Occipital lobe (tissue), 2 donors: ENCODE measurements around the gene ATP5F1D. TPM values are rescaled to one million over a fixed set of nuclear protein-coding genes. Genes with fewer than 3 reads are reported as not detected.

Experiments used
- DNase-seq: peaks from one replicate; lab custom pipeline; 2025; lab: John Stamatoyannopoulos, UW
- total RNA-seq: library from RNA; depleted of rRNA; stranded (reverse); fragments of >200 nt; gene quantifications from one replicate; pipeline ENCODE4 v1.2.3, GENCODE V29; 2014

ATP5F1D gene
- total RNA-seq, 1 donor from 2014 or later, result 11.9 TPM

GRCh38 chr19:1232652-1233072, 8.9 kb upstream of the ATP5F1D start:
- DNase-seq, result no peak

DNA sequence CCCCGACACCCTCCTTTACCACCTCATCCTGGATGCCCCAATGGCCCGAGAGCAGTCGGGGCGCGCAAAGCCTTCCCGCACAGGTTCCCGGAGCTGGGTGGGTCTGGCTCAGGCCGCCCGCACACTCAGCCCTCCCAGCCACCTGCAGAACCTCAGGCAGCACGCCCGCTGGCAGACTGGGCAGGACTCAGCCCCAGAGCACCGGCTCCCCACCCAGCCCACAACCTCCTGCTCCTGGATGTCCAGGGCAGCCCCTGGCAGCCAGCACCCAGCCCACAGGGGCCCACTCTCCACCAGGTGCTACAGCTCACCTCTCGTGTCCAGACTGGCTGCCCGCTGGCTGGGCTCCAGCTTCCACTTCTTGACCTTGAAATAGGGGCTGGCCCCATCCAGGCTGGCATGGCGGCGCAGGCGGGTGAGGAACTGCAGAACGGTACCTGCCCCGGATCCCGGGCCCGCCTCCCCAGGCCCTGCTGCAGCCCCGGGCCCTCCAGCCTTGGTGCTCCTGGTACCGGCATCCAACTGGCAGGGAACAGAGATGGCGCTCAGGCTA, 8.4 kb upstream of the ATP5F1D start:
- no peak for DNase-seq

DNA sequence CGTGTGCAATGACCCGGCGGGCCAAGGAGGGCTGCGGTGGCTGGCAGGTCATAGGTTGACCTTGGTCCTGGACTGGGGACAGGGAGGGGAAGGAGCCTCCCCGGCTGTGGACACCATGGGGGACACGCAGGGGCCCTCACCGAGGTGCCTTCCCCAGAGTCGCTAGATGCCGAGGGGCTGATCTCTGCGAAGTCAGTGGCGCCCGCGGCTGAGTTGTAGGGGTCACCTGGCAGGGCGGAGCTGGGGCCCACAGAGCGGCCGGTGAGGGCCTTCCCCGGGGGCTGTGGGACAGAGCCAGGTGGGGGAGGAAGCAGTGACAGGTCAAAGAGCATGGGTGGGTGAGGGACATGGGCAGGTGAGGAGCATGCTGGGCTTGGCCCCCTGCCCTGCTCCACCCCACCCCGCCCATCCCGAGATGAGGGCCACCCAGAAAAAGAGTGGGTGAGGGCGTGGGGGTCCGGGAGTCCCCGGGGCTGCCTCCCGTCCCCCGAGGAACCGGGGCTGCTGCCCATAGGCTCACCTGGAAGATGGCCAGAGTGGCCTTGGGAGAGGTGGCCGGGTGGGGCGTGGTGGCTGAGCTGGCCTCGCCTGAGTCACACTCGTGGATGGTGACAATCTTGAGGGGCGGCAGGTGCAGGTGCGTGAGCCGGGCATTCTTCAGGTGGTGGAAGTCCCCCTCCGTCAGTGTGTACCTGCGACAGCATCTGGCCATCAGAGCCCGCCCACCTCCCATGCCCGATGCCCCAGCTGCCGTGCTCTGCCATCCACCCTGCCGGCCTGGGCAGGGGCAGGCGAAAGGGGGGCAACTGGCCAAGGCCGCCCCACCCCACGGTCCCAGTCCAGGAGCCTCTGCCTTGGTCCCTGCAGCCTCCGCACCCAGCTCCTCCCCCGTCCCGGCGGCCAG, 7.2 kb upstream of the ATP5F1D start:
- no peak for DNase-seq

- no peak for DNase-seq
Measured at GRCh38 chr19:1234955-1235380, 6.6 kb upstream of the ATP5F1D start.

- no peak for DNase-seq
Measured at GRCh38 chr19:1235625-1236538, 5.7 kb upstream of the ATP5F1D start.

DNA sequence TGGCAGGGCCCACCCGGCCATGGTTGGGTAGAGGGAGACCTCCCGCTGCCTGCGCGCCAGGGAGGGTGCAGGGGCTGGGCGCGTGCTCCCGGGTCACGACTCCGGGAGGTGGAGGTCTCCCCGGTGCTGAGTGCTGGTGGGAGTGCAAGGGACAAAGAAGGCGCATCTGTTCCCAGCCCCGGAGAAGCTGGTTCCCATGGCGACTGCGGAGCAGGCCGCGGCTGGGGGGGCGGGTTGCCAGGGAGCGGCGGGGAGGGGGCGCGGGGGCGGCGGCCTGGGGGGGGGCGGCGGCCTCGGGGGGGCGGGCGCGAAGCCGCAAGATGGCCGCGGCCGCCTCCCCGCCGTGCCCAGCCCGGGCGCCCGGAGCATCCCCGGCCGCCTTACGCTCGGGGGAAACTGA, 5.0 kb upstream of the ATP5F1D start:
- no peak for DNase-seq

GRCh38 chr19:1237027-1237659, 4.4 kb upstream of the ATP5F1D start:
- no peak for DNase-seq

DNA sequence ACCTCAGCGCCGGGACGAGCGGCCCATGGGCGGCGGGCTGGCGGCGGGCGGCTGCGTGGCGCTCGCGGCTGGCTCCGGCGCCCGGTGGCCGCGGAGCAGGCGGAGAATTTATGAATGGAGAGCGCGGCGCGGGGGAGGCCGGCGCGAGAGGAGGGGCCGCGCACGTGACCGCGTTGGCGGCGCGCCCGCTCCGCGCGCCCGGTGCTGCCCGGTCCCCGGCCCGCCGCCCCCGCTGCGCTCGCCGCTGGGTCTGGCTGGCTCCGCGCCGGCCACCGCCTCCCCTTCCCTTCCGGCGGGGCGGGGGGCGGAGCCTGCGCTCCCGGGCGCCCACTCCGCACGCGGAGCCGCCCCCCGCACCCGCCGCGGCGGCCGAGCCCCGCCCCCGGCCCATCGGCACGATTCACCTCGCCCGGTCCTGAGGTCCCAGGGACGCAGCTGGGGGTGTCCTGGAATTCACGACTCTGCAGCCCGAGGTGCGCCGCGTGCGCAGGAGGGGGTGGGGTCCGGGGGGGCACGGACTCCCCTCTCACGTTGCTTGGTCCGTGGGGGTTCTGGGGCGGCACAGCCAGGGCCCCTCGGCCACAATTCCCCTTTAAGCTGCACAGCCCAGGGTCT, 3.7 kb upstream of the ATP5F1D start, which contains the start of gene CBARP:
Gene CBARP (minus strand): TSS at position 252 of the 615 bp plus-strand sequence. CDS start 1,905 bp downstream, outside the sequence.
- no peak for DNase-seq

- no peak for DNase-seq
Measured at GRCh38 chr19:1238369-1239303, 2.9 kb upstream of the ATP5F1D start.

- DNase-seq, result no peak
Measured at GRCh38 chr19:1239420-1239795, 2.1 kb upstream of the ATP5F1D start.

GRCh38 chr19:1239796-1240737, 1.5 kb upstream of the ATP5F1D start:
- peak; percentile 75 for DNase-seq

DNA sequence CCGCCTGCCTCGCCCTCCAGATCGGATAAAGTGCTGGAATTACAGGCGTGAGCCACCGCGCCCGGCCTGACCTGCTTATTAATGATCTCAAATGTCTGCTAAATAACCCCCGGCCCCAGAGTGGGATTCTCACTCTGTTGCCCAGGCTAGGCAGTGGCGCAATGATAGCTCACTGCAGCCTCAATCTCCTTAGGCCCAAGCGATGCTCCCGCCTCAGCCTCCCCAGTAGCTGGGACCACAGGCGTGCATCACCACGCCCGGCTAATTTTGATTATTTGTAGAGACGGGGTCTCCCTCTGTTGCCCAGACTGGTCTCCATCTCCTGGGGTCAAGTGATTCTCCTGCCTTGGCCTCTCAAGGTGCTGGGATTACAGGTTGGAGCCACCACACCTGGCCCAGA, 626 bp upstream of the ATP5F1D start:
- no peak for DNase-seq

DNA sequence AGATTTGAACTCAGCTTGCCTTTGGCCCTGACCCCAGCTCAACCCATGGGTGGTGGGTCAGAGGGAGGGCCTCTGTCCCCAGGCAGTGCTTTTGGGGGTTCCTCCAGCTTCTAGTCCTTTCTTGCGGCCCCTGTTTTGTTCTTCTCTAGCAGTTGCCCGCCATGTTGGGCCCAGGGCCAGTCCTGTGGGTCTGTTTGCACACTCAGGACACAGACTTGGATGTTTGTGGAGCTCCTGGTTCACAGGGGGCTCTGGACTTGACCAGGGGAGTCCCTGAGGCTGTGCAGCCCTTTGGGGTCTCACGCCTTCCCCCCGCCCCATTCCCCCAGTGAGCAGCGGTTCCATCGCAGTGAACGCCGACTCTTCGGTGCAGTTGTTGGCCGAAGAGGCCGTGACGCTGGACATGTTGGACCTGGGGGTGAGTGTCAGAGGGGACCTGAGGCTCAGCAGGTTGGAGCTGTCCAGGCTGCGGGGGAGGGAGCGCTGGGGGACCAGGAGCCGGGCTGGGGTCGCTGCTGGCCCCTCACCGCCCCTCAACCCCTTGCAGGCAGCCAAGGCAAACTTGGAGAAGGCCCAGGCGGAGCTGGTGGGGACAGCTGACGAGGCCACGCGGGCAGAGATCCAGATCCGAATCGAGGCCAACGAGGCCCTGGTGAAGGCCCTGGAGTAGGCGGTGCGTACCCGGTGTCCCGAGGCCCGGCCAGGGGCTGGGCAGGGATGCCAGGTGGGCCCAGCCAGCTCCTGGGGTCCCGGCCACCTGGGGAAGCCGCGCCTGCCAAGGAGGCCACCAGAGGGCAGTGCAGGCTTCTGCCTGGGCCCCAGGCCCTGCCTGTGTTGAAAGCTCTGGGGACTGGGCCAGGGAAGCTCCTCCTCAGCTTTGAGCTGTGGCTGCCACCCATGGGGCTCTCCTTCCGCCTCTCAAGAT, 2.5 kb downstream of the ATP5F1D start:
- DNase-seq, result peak; percentile 71

DNA sequence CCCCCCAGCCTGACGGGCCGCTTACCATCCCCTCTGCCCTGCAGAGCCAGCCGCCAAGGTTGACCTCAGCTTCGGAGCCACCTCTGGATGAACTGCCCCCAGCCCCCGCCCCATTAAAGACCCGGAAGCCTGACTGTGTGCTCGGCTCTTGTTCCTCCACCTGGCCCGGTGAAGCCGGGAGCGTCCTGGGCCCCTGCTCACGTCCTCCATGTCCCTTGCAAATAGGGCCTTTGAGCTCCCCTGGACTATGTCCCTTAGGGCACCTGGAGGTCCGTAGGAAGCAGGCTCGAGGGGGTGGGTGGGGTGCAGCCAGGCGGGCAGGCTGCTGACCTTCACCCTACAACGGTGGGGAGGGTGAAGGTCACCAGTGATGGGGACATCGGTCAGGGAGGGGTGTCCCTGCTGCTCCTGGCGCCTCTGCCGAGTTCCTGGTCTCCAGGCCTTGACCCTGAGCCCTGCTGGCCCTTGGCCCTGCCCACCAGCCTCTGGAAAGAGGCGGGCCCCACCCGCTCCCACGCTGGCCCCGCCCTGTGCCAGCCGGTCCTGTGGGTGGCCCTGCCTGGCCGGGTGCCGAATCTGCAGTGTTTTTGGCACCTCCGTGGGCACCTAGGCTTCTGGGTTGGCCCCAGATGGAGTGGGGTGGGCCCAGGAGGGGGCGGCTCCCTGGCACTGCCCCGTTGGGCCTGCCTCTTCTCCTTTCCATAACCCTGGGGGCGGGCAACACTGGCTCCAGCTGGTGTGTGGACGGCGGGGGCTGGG, 3.3 kb downstream of the ATP5F1D start:
- DNase-seq, result no peak

DNA sequence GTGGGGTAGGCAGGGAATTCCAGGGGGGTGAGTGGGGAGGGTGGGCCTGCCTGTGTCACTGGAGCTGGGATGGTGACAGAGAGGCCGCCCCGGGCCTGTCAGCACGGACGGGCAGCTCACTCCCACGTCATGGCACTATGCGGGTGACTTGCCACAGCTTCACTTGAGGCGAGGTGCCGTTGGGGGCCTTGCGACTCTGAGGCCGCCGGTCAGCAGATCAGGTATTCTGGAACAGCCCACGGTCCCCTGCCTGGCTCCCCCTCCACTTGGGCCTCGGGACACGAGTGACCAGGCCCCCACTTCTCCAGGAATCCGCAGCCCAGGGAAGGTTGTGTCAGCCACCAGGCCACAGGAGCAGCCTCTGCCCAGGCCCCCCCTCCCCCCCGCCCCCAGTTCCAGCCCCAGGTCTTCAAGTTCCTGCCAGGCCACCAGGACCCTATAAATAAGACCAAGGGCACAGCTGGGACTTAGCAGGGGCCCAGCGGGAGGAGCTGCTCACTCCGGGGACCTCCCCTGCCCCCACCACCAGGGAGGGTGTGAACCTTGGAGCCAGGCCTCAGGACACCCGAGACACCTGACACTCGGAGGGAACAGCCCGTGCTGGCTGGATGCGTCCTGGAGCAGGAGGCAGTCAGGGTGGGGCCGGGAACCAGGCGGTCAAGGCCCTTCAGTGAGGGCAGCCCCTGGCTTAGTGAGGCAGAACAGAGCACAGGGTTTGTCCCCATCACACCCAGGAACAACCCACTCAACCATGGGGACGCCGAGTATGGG, 4.1 kb downstream of the ATP5F1D start:
- DNase-seq, result no peak
